Measurements from ENCODE around the gene AFF3. TPM values are rescaled to one million over a fixed set of nuclear protein-coding genes. Genes with fewer than 3 reads are reported as not detected.

The AFF3 gene
- total and polyA plus RNA-seq, 2 of the 13 experiments (the other 11 are each of a cell fraction or from before 2014, with no cell fraction given): not detected

GRCh38 chr2:100106460-100106859 is 35.9 kb downstream of the AFF3 start (continued):
- TF ChIP-seq, protein P1, sequence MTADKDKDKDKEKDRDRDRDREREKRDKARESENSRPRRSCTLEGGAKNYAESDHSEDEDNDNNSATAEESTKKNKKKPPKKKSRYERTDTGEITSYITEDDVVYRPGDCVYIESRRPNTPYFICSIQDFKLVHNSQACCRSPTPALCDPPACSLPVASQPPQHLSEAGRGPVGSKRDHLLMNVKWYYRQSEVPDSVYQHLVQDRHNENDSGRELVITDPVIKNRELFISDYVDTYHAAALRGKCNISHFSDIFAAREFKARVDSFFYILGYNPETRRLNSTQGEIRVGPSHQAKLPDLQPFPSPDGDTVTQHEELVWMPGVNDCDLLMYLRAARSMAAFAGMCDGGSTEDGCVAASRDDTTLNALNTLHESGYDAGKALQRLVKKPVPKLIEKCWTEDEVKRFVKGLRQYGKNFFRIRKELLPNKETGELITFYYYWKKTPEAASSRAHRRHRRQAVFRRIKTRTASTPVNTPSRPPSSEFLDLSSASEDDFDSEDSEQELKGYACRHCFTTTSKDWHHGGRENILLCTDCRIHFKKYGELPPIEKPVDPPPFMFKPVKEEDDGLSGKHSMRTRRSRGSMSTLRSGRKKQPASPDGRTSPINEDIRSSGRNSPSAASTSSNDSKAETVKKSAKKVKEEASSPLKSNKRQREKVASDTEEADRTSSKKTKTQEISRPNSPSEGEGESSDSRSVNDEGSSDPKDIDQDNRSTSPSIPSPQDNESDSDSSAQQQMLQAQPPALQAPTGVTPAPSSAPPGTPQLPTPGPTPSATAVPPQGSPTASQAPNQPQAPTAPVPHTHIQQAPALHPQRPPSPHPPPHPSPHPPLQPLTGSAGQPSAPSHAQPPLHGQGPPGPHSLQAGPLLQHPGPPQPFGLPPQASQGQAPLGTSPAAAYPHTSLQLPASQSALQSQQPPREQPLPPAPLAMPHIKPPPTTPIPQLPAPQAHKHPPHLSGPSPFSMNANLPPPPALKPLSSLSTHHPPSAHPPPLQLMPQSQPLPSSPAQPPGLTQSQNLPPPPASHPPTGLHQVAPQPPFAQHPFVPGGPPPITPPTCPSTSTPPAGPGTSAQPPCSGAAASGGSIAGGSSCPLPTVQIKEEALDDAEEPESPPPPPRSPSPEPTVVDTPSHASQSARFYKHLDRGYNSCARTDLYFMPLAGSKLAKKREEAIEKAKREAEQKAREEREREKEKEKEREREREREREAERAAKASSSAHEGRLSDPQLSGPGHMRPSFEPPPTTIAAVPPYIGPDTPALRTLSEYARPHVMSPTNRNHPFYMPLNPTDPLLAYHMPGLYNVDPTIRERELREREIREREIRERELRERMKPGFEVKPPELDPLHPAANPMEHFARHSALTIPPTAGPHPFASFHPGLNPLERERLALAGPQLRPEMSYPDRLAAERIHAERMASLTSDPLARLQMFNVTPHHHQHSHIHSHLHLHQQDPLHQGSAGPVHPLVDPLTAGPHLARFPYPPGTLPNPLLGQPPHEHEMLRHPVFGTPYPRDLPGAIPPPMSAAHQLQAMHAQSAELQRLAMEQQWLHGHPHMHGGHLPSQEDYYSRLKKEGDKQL (CRISPR knock-in tag; IDR thresholded peaks at IDR 0.05; ENCODE audit: low read depth): no peak
- no peak for TF ChIP-seq MIER2 (CRISPR knock-in tag; IDR thresholded peaks at IDR 0.05)
- TF ChIP-seq ZNF607 (CRISPR knock-in tag; IDR thresholded peaks at IDR 0.05; ENCODE audit: borderline replicate concordance): no peak

GRCh38 chr2:100105678-100106054 is 36.7 kb downstream of the AFF3 start:
- Histone ChIP-seq H3K4me3 (replicated peaks in 1 of 3; ENCODE audit: insufficient read depth in 1 of 3, low read depth in 2 of 3, low read length in 3 of 3) (no peak overlapping the region), H3K27me3 (ENCODE audit: control insufficient read depth in 1 of 2, insufficient read depth in 2 of 2, low read length in 2 of 2) (peaks cover 7 to 48% of the 10 kb centered on the region in 2 experiments), H3K9ac (ENCODE audit: insufficient read depth, low read depth, low read length) (no peak overlapping the region), H3K9me3 (ENCODE audit: low read length) (no peaks in the 10 kb centered on the region), H3K27ac (ENCODE audit: extremely low read length, insufficient read depth, low read length) (no peak overlapping the region), H4K20me1 (ENCODE audit: insufficient read depth, low read length) (peaks cover 9% of the 10 kb centered on the region; the same call in 1 of the 2 replicates), H2AFZ (ENCODE audit: low read length) (no peak overlapping the region), H3K4me2 (ENCODE audit: low read depth, low read length) (no peak overlapping the region), H3K36me3 (replicated peaks in 1 of 2; ENCODE audit: control insufficient read depth in 1 of 2, insufficient read depth in 2 of 2, low read length in 2 of 2) (no peaks in the 10 kb centered on the region), H3K79me2 (ENCODE audit: insufficient read depth, low read length) (no peaks in the 10 kb centered on the region), H3K4me1 (ENCODE audit: insufficient read depth, low read length) (no peaks in the 10 kb centered on the region)
- ChIA-PET CTCF (ENCODE audit: low intra/inter-chr PET ratio, low total read pairs) (no interaction called here), POLR2A (no interaction called here)
- TF ChIP-seq SALL2 (CRISPR knock-in tag; IDR thresholded peaks at IDR 0.05) (no peak), EZH2 (conservative IDR thresholded peaks at IDR 0.05; ENCODE audit: low read depth, low read length) (peak; percentile 68; the same call in 1 of the 2 replicates)
- ATAC-seq: no peak
- no peak for DNase-seq (ENCODE audit: low spot score)
- WGBS (ENCODE audit: low lambda C conversion rate): 67% methylated on average over 12 of the region's 12 CpGs
- in situ Hi-C loops (cut with HindIII; ENCODE audit: extremely low pct_ligation_motif_present, low pct_unique_long_range_greater_than_20kb) (no loop called here), intact Hi-C loops (cut with micrococcal nuclease; ENCODE audit: unreplicated experiment) (no loop called here)
- no peak for FAIRE-seq
- no TSS peak for BruUV-seq (replicated peaks)

Data from HepG2 (cell line).